ENCODE data around the gene GALNT7. TPM values are rescaled to one million over a fixed set of nuclear protein-coding genes. Genes with fewer than 3 reads are reported as not detected.

GALNT7 gene
- total and polyA plus RNA-seq, 10 of the 15 experiments (the other 5 are each of a cell fraction or from before 2014, with no cell fraction given): 14.2 to 33.2 (median 28.9) TPM

GRCh38 chr4:173199553-173199952 lies 30.9 kb downstream of the GALNT7 start:
- in situ Hi-C loops (cut with MboI) (no loop called here), intact Hi-C loops (cut with micrococcal nuclease; ENCODE audit: unreplicated experiment) (no loop called here)
- ChIA-PET POLR2A (no interaction called here), RAD21 (ENCODE audit: unreplicated experiment) (no interaction called here), SMC1A (ENCODE audit: uncharacterized antibody, unreplicated experiment) (interaction anchor here (1.8 kb wide), 1 partner anchor 56 kb away, joined by 4 read pairs; no protein-coding TSS in a partner anchor), CTCF (interaction anchor here (1.1 kb wide), 1 partner anchor 58 kb away, joined by 4 read pairs; no protein-coding TSS in a partner anchor)
- no peaks in the 10 kb centered on the region for H4K20me1 ChIP-seq (ENCODE audit: control insufficient read depth, insufficient read depth)
- H2AFZ ChIP-seq (ENCODE audit: control insufficient read depth, low read depth, low read length): no peak overlapping the region
- H3K9me3 ChIP-seq (replicated peaks; ENCODE audit: control insufficient read depth, insufficient read depth, low read length): no peaks in the 10 kb centered on the region; the same call in 1 of the 3 replicates
- TF ChIP-seq, protein P1, sequence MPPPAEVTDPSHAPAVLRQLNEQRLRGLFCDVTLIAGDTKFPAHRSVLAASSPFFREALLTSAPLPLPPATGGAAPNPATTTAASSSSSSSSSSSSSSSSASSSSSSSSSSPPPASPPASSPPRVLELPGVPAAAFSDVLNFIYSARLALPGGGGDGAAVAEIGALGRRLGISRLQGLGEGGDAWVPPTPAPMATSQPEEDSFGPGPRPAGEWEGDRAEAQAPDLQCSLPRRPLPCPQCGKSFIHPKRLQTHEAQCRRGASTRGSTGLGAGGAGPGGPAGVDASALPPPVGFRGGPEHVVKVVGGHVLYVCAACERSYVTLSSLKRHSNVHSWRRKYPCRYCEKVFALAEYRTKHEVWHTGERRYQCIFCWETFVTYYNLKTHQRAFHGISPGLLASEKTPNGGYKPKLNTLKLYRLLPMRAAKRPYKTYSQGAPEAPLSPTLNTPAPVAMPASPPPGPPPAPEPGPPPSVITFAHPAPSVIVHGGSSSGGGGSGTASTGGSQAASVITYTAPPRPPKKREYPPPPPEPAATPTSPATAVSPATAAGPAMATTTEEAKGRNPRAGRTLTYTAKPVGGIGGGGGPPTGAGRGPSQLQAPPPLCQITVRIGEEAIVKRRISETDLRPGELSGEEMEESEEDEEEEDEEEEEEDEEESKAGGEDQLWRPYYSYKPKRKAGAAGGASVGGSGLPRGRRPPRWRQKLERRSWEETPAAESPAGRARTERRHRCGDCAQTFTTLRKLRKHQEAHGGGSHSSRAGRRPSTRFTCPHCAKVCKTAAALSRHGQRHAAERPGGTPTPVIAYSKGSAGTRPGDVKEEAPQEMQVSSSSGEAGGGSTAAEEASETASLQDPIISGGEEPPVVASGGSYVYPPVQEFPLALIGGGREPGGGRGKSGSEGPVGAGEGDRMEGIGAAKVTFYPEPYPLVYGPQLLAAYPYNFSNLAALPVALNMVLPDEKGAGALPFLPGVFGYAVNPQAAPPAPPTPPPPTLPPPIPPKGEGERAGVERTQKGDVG (CRISPR knock-in tag; IDR thresholded peaks at IDR 0.05): no peak
- TF ChIP-seq CHD4 (IDR thresholded peaks at IDR 0.05) (no peak), ZNF622 (IDR thresholded peaks at IDR 0.05) (no peak)
- no peak overlapping the region for H3K27ac ChIP-seq (ENCODE audit: control insufficient read depth, insufficient read depth)
- WGBS (ENCODE audit: insufficient coverage, insufficient replicate concordance, low lambda C conversion rate, missing lambda C conversion rate): 74% methylated on average over 4 of the region's 4 CpGs
- no peak for DNase-seq (ENCODE audit: low read depth, low spot score)
- no peak overlapping the region for H3K4me3 ChIP-seq
- BruUV-seq (replicated peaks): no TSS peak
- no peaks in the 10 kb centered on the region for H3K36me3 ChIP-seq (ENCODE audit: control insufficient read depth in 2 of 2, insufficient read depth in 2 of 2, low read length in 1 of 2)
- no peak for ATAC-seq
- no peak overlapping the region for H3K9ac ChIP-seq (ENCODE audit: control insufficient read depth, insufficient read depth, low read length)
- H3K27me3 ChIP-seq (replicated peaks in 1 of 2; ENCODE audit: control insufficient read depth in 2 of 2, insufficient read depth in 2 of 2, low read length in 1 of 2): no peaks in the 10 kb centered on the region
- no peak overlapping the region for H3K4me2 ChIP-seq (ENCODE audit: control insufficient read depth, insufficient read depth)
- FAIRE-seq: no peak
- H3K4me1 ChIP-seq (ENCODE audit: control insufficient read depth, insufficient read depth, low read length): peaks cover 12% of the 10 kb centered on the region; the same call in 1 of the 2 replicates
- peaks cover 11% of the 10 kb centered on the region for H3K79me2 ChIP-seq (ENCODE audit: control insufficient read depth, insufficient read depth, low read length)

Measured in GM12878 (cell line).